Retinal pigment epithelial cell (primary cell): Measurements from ENCODE around the gene FAM53A.

Experiments
- DNase-seq: peaks from one replicate; pipeline ENCODE4 v3.0.0-alpha.2; 2010; ENCODE audit warnings: low read depth
- H3K4me3 ChIP-seq: 2 replicates; pipeline ENCODE4 v1.5.1; 2011; ENCODE audit warnings: mild to moderate bottlenecking, low read length, control low read depth, moderate library complexity
- CTCF ChIP-seq: conservative IDR thresholded peaks from 2 replicates; pipeline ENCODE4 v1.5.1; 2011; ENCODE audit warnings: low read depth, low read length, control low read depth, inconsistent platforms

FAM53A gene

GRCh38 chr4:1599491-1600210 is 84.5 kb downstream of the FAM53A start:
- TF ChIP-seq CTCF: no peak
- no peak for DNase-seq
- no peak overlapping the region for H3K4me3 ChIP-seq

GRCh38 chr4:1599026-1599481 is 85.1 kb downstream of the FAM53A start:
- no peak for DNase-seq
- TF ChIP-seq CTCF: no peak
- no peak overlapping the region for H3K4me3 ChIP-seq

GRCh38 chr4:1598206-1599025 is 85.7 kb downstream of the FAM53A start:
- TF ChIP-seq CTCF: no peak
- no peak overlapping the region for H3K4me3 ChIP-seq
- no peak for DNase-seq

- H3K4me3 ChIP-seq: no peak overlapping the region
- no peak for DNase-seq
- TF ChIP-seq CTCF: no peak
These were observed 86.8 kb downstream of the FAM53A start for GRCh38 chr4:1597021-1597931.

- DNase-seq: no peak
- no peak overlapping the region for H3K4me3 ChIP-seq
- no peak for TF ChIP-seq CTCF
These were observed 87.7 kb downstream of the FAM53A start for GRCh38 chr4:1596393-1596792.

GRCh38 chr4:1595789-1596325 is 88.3 kb downstream of the FAM53A start:
- no peak for TF ChIP-seq CTCF

More at GRCh38 chr4:1595789-1596325, 88.3 kb downstream of the FAM53A start:
- no peak for DNase-seq
- no peak overlapping the region for H3K4me3 ChIP-seq
